ENCODE data around the gene TESK2.

- TF ChIP-seq CTCF (IDR thresholded peaks at IDR 0.05) (no peak), POLR2A (IDR thresholded peaks at IDR 0.05) (no peak)
Observed at GRCh38 chr1:45383191-45383590, 107.8 kb downstream of the TESK2 start.

Measured in heart left ventricle (tissue), 13 donors.